ENCODE data around the gene KLF15.

KLF15 gene

DNA sequence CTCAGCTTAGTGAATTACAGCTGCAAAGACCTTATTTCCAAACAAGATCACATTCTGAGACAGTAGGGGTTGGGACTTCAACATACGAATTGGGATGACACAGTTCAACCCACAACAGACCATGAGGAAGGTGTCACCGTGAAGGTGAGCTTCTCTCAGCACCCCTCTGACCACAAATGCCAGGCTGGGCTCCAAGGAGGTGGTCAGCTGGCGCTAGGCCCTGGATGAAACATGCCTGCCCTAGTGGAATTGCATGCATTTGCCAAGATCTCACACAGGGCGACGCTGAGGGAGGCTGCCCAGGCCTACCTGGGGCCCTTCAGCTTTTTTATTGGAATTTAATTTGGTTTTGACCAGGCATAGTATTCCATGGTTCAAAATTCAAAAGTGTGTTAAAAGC is 39.3 kb upstream of the KLF15 start:
- Histone ChIP-seq H3K27ac (ENCODE audit: low read depth, low read length, severe bottlenecking) (no peak overlapping the region), H3K4me1 (ENCODE audit: control insufficient read depth, insufficient read depth, low read length, poor library complexity, severe bottlenecking) (peaks cover 4% of the 10 kb centered on the region), H3K36me3 (ENCODE audit: control insufficient read depth, insufficient read depth, low read length) (no peaks in the 10 kb centered on the region), H3K9me3 (ENCODE audit: control insufficient read depth, low read length) (no peaks in the 10 kb centered on the region), H3K4me3 (ENCODE audit: extremely low read depth, insufficient read depth, low read length, poor library complexity, severe bottlenecking) (no peak overlapping the region)
- WGBS, 2 experiments (ENCODE audit: insufficient coverage in 2 of 2): 84 to 93% methylated on average over 5 of the region's 5 CpGs

DNA sequence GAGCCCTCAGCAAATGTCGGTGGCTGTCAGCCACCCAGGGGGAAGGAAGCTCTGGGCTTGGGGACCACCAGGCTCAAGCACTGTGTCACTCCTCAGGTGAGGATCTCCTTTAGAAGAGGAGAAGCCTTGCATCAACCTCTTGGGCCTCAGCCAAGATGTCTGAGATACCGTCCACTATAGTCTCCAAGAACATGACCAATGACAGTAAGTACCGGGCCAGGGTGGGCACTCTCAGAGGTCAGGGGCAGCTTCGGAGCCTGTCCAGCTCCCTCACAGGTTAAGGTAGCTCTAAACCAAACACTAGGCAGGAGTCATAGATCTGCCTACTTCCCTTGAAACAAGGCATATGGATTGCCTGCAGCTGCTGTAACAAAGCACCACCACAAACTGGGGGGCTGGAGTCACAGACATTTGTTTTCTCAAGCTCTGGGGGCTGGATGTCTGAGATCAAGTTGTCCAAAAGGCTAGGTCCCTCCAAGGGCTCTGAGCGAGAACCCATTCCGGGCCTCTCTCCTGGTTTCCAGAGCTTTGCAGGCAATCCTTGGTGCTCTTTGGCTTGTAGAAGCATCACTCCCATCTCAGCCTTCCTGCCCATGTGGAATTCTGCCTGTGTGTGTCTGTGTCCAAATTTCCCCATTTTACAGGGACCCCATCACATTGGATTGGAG is 38.8 kb upstream of the KLF15 start:
- Histone ChIP-seq H3K4me3 (ENCODE audit: extremely low read depth, insufficient read depth, low read length, poor library complexity, severe bottlenecking) (no peak overlapping the region), H3K4me1 (ENCODE audit: control insufficient read depth, insufficient read depth, low read length, poor library complexity, severe bottlenecking) (peaks cover 4% of the 10 kb centered on the region), H3K9me3 (ENCODE audit: control insufficient read depth, low read length) (no peaks in the 10 kb centered on the region), H3K27ac (ENCODE audit: low read depth, low read length, severe bottlenecking) (no peak overlapping the region), H3K36me3 (ENCODE audit: control insufficient read depth, insufficient read depth, low read length) (no peaks in the 10 kb centered on the region)
- 90 to 92% methylated on average over 6 of the region's 6 CpGs for WGBS, 2 experiments (ENCODE audit: insufficient coverage in 2 of 2)

DNA sequence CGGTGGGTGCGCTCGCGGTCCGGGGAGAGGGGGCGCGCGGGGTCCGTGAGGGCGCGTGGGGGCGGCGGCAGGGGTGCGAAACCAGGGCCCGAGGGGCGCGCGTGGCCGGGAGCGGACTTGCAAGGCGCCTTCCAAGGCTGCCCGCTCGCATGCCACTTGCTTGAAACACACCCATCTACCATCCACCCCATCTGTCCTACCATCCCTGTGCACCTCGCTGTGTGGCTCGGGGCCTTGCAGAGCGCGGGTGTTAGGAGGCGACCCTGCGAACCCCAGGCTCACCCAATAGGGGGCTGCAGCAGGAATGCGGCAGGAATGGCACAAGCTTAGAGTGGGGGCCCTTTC is 37.7 kb upstream of the KLF15 start:
- peak overlapping the region; percentile 22 for H3K4me3 ChIP-seq (ENCODE audit: extremely low read depth, insufficient read depth, low read length, poor library complexity, severe bottlenecking)
- H3K27ac ChIP-seq (ENCODE audit: low read depth, low read length, severe bottlenecking): no peak overlapping the region
- no peaks in the 10 kb centered on the region for H3K9me3 ChIP-seq (ENCODE audit: control insufficient read depth, low read length)
- WGBS, 2 experiments (ENCODE audit: insufficient coverage in 2 of 2): 13 to 26% methylated on average over 10 to 23 of the region's 30 CpGs
- peaks cover 4% of the 10 kb centered on the region for H3K4me1 ChIP-seq (ENCODE audit: control insufficient read depth, insufficient read depth, low read length, poor library complexity, severe bottlenecking)
- H3K36me3 ChIP-seq (ENCODE audit: control insufficient read depth, insufficient read depth, low read length): no peaks in the 10 kb centered on the region

DNA sequence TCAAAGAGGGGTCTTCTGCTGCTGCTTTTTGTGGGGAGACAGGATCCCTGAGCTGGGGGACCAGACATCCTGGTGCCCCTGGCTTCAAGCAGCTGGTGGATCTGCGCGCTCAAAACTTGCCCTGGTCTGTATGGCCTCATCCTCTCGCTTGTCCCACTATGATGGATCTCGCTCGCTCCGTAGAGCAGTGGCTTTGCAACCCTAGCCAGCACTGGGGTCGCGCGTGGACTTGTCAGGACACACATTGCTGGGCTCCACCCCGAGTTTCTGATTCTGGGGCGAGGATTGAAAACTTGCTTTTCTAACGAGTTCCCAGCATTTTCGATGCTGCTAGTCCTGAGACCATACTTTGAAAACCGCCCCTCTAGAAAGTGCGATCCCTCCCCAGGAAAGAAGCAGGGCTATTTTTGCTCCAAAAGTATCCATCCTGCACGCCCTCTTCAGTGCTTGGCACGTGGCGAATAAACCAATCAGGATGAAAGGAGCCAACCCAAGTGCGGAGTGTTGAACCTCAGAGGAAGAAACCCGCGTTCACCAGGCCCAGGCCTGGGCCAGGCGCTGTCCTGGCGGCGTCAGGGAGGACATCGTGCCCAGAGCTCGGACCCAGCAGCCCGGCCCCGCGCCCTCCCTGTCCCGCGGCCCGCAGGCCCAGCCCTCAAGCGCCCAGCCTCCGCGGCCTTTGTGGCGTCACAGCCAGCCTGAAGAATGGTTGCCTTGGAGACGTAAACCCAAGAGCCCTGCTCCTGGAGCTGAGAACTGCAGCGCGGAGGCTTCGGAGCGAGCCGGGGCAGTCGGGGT is 37.2 kb upstream of the KLF15 start, which contains the start of gene CFAP100:
Gene CFAP100, plus strand, starts transcription at position 731 of the 798 bp plus-strand sequence. CDS start 1,092 bp downstream, outside the sequence.
- Histone ChIP-seq H3K4me3 (ENCODE audit: extremely low read depth, insufficient read depth, low read length, poor library complexity, severe bottlenecking) (peak within 1 kb of the TSS; percentile 22), H3K27ac (ENCODE audit: low read depth, low read length, severe bottlenecking) (no peak within 1 kb of the TSS), H3K36me3 (ENCODE audit: control insufficient read depth, insufficient read depth, low read length) (no peaks in the 10 kb centered on the region), H3K9me3 (ENCODE audit: control insufficient read depth, low read length) (no peaks in the 10 kb centered on the region), H3K4me1 (ENCODE audit: control insufficient read depth, insufficient read depth, low read length, poor library complexity, severe bottlenecking) (peaks cover 4% of the 10 kb centered on the region)
- 36 to 47% methylated on average over 33 to 42 of the region's 43 CpGs for WGBS, 2 experiments (ENCODE audit: insufficient coverage in 2 of 2)

- no peak overlapping the region for H3K4me3 ChIP-seq (ENCODE audit: extremely low read depth, insufficient read depth, low read length, poor library complexity, severe bottlenecking)
- H3K9me3 ChIP-seq (ENCODE audit: control insufficient read depth, low read length): no peaks in the 10 kb centered on the region
- WGBS, 2 experiments (ENCODE audit: insufficient coverage in 2 of 2): 94 to 100% methylated on average over 3 to 4 of the region's 4 CpGs
- peaks cover 4% of the 10 kb centered on the region for H3K4me1 ChIP-seq (ENCODE audit: control insufficient read depth, insufficient read depth, low read length, poor library complexity, severe bottlenecking)
- no peak overlapping the region for H3K27ac ChIP-seq (ENCODE audit: low read depth, low read length, severe bottlenecking)
- no peaks in the 10 kb centered on the region for H3K36me3 ChIP-seq (ENCODE audit: control insufficient read depth, insufficient read depth, low read length)
Observed at GRCh38 chr3:126393563-126393962, 36.4 kb upstream of the KLF15 start.

DNA sequence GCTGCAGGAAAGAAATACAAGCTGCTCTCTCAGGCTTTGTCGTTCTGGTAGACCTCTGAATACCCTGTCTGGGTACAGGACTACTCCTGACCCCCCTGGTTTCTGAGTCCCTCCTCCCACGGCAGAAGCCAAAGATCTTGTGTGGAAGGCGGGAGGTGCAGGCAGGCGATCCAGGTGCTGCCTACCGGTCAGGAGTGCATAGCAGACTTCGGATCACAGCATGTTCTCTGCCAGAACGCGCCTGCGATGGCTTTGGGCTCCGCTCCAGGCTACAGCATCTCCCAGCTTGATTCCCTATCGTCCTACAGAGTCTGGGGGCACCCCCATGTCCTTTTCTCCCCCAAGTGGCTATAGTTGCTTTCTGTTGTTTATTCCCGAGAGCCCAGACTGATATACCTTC is 35.0 kb upstream of the KLF15 start:
- Histone ChIP-seq H3K27ac (ENCODE audit: low read depth, low read length, severe bottlenecking) (no peak overlapping the region), H3K4me1 (ENCODE audit: control insufficient read depth, insufficient read depth, low read length, poor library complexity, severe bottlenecking) (peaks cover 4% of the 10 kb centered on the region), H3K9me3 (ENCODE audit: control insufficient read depth, low read length) (no peaks in the 10 kb centered on the region), H3K36me3 (ENCODE audit: control insufficient read depth, insufficient read depth, low read length) (no peaks in the 10 kb centered on the region), H3K4me3 (ENCODE audit: extremely low read depth, insufficient read depth, low read length, poor library complexity, severe bottlenecking) (no peak overlapping the region)
- 85 to 88% methylated on average over 10 of the region's 12 CpGs for WGBS, 2 experiments (ENCODE audit: insufficient coverage in 2 of 2)

DNA sequence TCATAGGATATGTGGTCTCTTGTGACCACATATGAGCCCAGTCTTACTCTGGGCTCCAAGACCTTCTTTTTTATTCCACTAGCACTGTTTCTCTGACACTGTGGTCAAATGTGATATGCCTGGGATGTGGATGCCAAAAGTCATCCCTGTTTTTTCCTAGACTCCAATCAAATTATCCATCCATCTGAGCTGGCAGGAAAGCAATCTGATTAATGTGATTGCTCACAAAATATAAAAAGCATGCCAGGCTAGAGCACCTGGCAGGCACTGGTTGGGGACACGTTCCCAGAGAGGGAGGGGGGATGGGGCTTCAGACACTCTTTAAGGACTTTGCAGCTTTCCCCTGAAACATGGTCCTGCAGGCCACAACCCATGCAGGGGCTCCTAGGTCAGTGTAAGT is 34.4 kb upstream of the KLF15 start:
- H3K4me3 ChIP-seq (ENCODE audit: extremely low read depth, insufficient read depth, low read length, poor library complexity, severe bottlenecking): no peak overlapping the region
- 69 to 83% methylated on average over 1 of the region's 1 CpG for WGBS, 2 experiments (ENCODE audit: insufficient coverage in 2 of 2)
- H3K4me1 ChIP-seq (ENCODE audit: control insufficient read depth, insufficient read depth, low read length, poor library complexity, severe bottlenecking): peaks cover 4% of the 10 kb centered on the region
- no peaks in the 10 kb centered on the region for H3K36me3 ChIP-seq (ENCODE audit: control insufficient read depth, insufficient read depth, low read length)
- no peak overlapping the region for H3K27ac ChIP-seq (ENCODE audit: low read depth, low read length, severe bottlenecking)
- no peaks in the 10 kb centered on the region for H3K9me3 ChIP-seq (ENCODE audit: control insufficient read depth, low read length)

DNA sequence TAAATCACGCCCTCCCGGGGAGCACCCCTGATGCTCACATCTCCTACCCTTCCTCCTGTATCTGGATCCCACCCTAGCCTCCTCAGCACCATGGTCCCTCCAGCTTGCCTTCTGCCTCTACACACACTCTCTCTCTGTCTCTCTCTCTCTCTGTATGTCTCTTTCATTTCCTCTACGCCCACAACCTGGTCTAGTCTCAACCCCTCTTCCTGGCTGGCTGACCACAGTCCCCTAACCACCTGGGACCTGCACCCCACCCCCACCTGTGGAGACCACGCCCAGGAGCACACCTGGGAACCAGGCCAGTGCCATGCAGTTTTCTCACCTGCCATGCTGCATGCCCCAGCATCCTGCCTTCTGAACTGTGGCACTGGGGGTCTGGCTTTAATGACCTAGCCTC is 33.5 kb upstream of the KLF15 start:
- Histone ChIP-seq H3K36me3 (ENCODE audit: control insufficient read depth, insufficient read depth, low read length) (no peaks in the 10 kb centered on the region), H3K4me3 (ENCODE audit: extremely low read depth, insufficient read depth, low read length, poor library complexity, severe bottlenecking) (no peak overlapping the region)
- WGBS, 2 experiments (ENCODE audit: insufficient coverage in 2 of 2): 84 to 86% methylated on average over 2 to 4 of the region's 4 CpGs

DNA sequence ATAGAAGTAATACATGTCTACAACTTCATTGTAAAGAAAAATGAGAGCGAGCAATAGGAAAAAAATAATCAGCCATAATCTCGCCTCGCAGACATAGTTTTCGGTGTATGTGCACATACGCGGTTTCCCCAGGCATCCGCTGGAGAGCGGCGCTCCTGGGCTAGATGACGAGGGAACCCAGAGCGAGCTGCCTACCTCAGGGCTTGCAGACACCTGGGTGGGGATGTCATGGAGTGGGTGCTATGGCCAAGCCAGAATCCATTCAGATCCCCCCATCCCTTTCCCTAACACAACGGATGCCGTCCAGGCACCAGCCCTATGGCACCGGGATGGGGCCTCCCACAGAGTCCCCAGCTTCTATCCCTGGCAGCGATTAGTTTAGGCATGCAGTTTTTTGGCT is 33.0 kb upstream of the KLF15 start:
- Histone ChIP-seq H3K36me3 (ENCODE audit: control insufficient read depth, insufficient read depth, low read length) (no peaks in the 10 kb centered on the region), H3K9me3 (ENCODE audit: control insufficient read depth, low read length) (no peaks in the 10 kb centered on the region), H3K4me3 (ENCODE audit: extremely low read depth, insufficient read depth, low read length, poor library complexity, severe bottlenecking) (no peak overlapping the region), H3K27ac (ENCODE audit: low read depth, low read length, severe bottlenecking) (no peak overlapping the region), H3K4me1 (ENCODE audit: control insufficient read depth, insufficient read depth, low read length, poor library complexity, severe bottlenecking) (peaks cover 2% of the 10 kb centered on the region)
- 95% methylated on average over 11 to 13 of the region's 15 CpGs for WGBS, 2 experiments (ENCODE audit: insufficient coverage in 2 of 2)

More for the DNA sequence above, 33.5 kb upstream of the KLF15 start:
- Histone ChIP-seq H3K4me1 (ENCODE audit: control insufficient read depth, insufficient read depth, low read length, poor library complexity, severe bottlenecking) (peaks cover 4% of the 10 kb centered on the region), H3K9me3 (ENCODE audit: control insufficient read depth, low read length) (no peaks in the 10 kb centered on the region), H3K27ac (ENCODE audit: low read depth, low read length, severe bottlenecking) (no peak overlapping the region)

GRCh38 chr3:126389794-126390146 is 32.6 kb upstream of the KLF15 start:
- Histone ChIP-seq H3K9me3 (ENCODE audit: control insufficient read depth, low read length) (no peaks in the 10 kb centered on the region), H3K4me1 (ENCODE audit: control insufficient read depth, insufficient read depth, low read length, poor library complexity, severe bottlenecking) (no peaks in the 10 kb centered on the region), H3K27ac (ENCODE audit: low read depth, low read length, severe bottlenecking) (no peak overlapping the region), H3K4me3 (ENCODE audit: extremely low read depth, insufficient read depth, low read length, poor library complexity, severe bottlenecking) (no peak overlapping the region), H3K36me3 (ENCODE audit: control insufficient read depth, insufficient read depth, low read length) (no peaks in the 10 kb centered on the region)
- 77 to 78% methylated on average over 12 to 13 of the region's 17 CpGs for WGBS, 2 experiments (ENCODE audit: insufficient coverage in 2 of 2)
